Smooth muscle cell (in vitro differentiated cells): ENCODE results near the gene TPM2. TPM values are rescaled to one million over a fixed set of nuclear protein-coding genes. Genes with fewer than 3 reads are reported as not detected.
"Not testable (repeated sequence)": the region's sequence is repeated elsewhere in the genome, so short reads cannot be mapped to it uniquely, and the experiment has no call there.

Experiments used
- DNase-seq: peaks from one replicate; lab custom pipeline; 2025; ENCODE audit not compliant: unreplicated experiment; lab: John Stamatoyannopoulos, UW
- H2AFZ ChIP-seq: fragments of 200-600 bp; sonication (generic); 2 replicates; pipeline ENCODE4 v1.6.0; 2016; ENCODE audit warnings: antibody characterized with exemption, low read depth, mild to moderate bottlenecking
- H3F3A ChIP-seq: fragments of 200-600 bp; sonication (generic); 2 replicates; pipeline ENCODE4 v1.6.0; 2017; ENCODE audit warnings: antibody characterized with exemption, low read depth
- H3K27ac ChIP-seq: fragments of 200-600 bp; sonication (generic); 2 replicates; pipeline ENCODE4 v1.5.1; 2016; ENCODE audit warnings: low read depth, mild to moderate bottlenecking
- H3K27me3 ChIP-seq: fragments of 200-600 bp; sonication (generic); 2 replicates; pipeline ENCODE4 v1.6.1; 2016; ENCODE audit warnings: low read depth, mild to moderate bottlenecking
- H3K36me3 ChIP-seq: fragments of 200-600 bp; sonication (generic); 2 replicates; pipeline ENCODE4 v1.5.1; 2016; ENCODE audit warnings: low read depth
- H3K4me1 ChIP-seq: fragments of 200-600 bp; sonication (generic); 2 replicates; pipeline ENCODE4 v1.5.1; 2016; ENCODE audit warnings: low read depth
- H3K4me2 ChIP-seq: fragments of 200-600 bp; sonication (generic); 2 replicates; pipeline ENCODE4 v1.6.0; 2016; ENCODE audit warnings: mild to moderate bottlenecking
- H3K4me3 ChIP-seq: fragments of 200-600 bp; sonication (generic); 2 replicates; pipeline ENCODE4 v1.5.1; 2016; ENCODE audit warnings: mild to moderate bottlenecking
- H3K79me2 ChIP-seq: fragments of 200-600 bp; sonication (generic); 2 replicates; pipeline ENCODE4 v1.6.0; 2016; ENCODE audit warnings: low read depth, mild to moderate bottlenecking
- H3K9ac ChIP-seq: fragments of 200-600 bp; sonication (generic); 2 replicates; pipeline ENCODE4 v1.6.0; 2016; ENCODE audit warnings: low read depth
- H3K9me3 ChIP-seq: fragments of 200-600 bp; sonication (generic); replicated peaks from 2 replicates; pipeline ENCODE4 v1.5.1; 2016; ENCODE audit warnings: low read depth
- H4K20me1 ChIP-seq: fragments of 200-600 bp; sonication (generic); 2 replicates; pipeline ENCODE4 v1.6.0; 2016; ENCODE audit warnings: low read depth
- WGBS: methylation state at CpG from one replicate; pipeline ENCODE4 v1.1.7; 2016; ENCODE audit warnings: low lambda C conversion rate; 5-methylcytosine and 5-hydroxymethylcytosine counted together
- polyA plus RNA-seq: library from polyadenylated mRNA; unstranded; fragments of >200 nt; fragmentation: Nextera tagmentation; extraction: Ambion mirVana; gene quantifications from 2 replicates; pipeline ENCODE4 v1.2.1, GENCODE V29; 2016
- total RNA-seq: library from RNA; depleted of rRNA; stranded (reverse); fragments of >200 nt; gene quantifications from 2 replicates; pipeline ENCODE4 v1.2.3, GENCODE V29; 2014
- TF ChIP-seq, protein P1 (sequence below): fragments of 200-600 bp; sonication (generic); IDR thresholded peaks from 2 replicates; pipeline ENCODE4 v1.5.1; 2017; ENCODE audit warnings: borderline replicate concordance, mild to moderate bottlenecking, antibody characterized with exemption; ENCODE audit not compliant: insufficient read depth, poor library complexity, severe bottlenecking

Gene TPM2
- total and polyA plus RNA-seq, 2 experiments from 2014 or later = 925 to 2,131 TPM

DNA sequence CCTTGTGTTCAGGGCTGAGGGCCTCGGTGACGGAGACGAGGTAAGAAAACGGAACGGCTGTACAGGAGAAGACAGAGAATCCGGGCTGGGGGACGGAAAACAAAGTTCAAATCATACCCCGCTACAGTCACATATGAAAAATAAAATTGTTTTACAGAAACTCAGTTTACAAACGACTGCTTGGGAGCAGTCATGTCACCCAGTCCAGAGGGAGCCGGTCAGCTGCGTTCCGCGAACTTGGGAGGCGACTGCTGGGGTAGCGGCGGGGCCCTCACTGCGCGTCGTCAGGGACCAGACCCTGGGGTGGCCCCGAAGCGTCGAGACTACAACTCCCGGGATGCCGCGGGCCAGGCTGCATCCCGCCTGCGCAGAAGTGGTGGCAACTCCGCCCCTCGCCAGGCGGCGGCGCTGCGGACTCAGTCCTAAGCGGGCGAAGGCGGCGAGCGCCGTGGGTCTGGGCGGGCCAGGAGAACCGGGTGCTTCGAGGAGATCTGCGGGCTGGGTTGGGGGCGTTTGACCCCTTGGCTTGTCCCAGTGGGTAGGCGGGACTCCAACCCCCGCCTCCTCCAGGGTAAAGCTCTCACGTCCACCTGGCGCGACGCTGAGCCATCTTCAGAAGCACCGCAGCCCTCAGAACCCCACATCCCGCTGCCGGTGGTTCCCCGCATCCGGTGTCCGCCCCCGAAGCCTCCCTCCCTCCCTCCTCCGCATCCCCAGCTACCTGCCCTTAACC lies 43.0 kb downstream of the TPM2 start:
- Histone ChIP-seq H3K9me3 (no peaks in the 10 kb centered on the region), H4K20me1 (no peaks in the 10 kb centered on the region), H3K79me2 (no peaks in the 10 kb centered on the region), H3K4me1 (peaks cover 4% of the 10 kb centered on the region), H3K27ac (peak overlapping the region; percentile 81), H3F3A (no peaks in the 10 kb centered on the region), H3K9ac (peak overlapping the region; percentile 84), H3K4me3 (peak overlapping the region; percentile 88), H3K36me3 (no peaks in the 10 kb centered on the region), H3K27me3 (no peaks in the 10 kb centered on the region), H2AFZ (peak overlapping the region; percentile 100), H3K4me2 (peak overlapping the region; percentile 97)
- under 1% methylated on average over 48 of the region's 58 CpGs for WGBS
- TF ChIP-seq, protein P1, sequence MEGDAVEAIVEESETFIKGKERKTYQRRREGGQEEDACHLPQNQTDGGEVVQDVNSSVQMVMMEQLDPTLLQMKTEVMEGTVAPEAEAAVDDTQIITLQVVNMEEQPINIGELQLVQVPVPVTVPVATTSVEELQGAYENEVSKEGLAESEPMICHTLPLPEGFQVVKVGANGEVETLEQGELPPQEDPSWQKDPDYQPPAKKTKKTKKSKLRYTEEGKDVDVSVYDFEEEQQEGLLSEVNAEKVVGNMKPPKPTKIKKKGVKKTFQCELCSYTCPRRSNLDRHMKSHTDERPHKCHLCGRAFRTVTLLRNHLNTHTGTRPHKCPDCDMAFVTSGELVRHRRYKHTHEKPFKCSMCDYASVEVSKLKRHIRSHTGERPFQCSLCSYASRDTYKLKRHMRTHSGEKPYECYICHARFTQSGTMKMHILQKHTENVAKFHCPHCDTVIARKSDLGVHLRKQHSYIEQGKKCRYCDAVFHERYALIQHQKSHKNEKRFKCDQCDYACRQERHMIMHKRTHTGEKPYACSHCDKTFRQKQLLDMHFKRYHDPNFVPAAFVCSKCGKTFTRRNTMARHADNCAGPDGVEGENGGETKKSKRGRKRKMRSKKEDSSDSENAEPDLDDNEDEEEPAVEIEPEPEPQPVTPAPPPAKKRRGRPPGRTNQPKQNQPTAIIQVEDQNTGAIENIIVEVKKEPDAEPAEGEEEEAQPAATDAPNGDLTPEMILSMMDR = peak; percentile 77
- peak; percentile 85 for DNase-seq

DNA sequence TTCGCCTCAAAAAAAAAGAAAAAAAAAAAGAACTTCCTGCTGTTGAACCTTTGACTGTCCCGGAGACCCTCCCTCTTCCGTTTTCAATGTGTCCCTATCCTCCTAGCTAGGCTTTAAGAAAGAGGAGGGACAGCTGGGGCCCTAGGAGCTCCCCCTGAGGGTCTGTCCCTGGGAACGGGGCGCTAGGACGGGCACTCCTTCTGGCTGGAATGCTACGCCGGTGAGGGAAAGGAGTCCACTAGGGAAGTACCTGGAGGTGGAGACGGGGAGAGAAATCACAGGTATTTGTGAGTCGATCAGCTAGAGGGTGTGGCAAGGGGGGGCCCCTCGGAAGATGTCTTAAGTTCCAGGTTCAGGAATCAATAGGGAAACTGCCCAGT lies 43.6 kb downstream of the TPM2 start:
- Histone ChIP-seq H3K4me2 (peak overlapping the region; percentile 97), H3K36me3 (no peaks in the 10 kb centered on the region), H3K9me3 (no peaks in the 10 kb centered on the region), H3K9ac (peak overlapping the region; percentile 84), H2AFZ (peak overlapping the region; percentile 100), H3K27me3 (no peaks in the 10 kb centered on the region), H4K20me1 (no peaks in the 10 kb centered on the region), H3F3A (no peaks in the 10 kb centered on the region), H3K27ac (peak overlapping the region; percentile 81), H3K4me3 (peak overlapping the region; percentile 88), H3K4me1 (peaks cover 4% of the 10 kb centered on the region), H3K79me2 (no peaks in the 10 kb centered on the region)
- DNase-seq = peak; percentile 52
- TF ChIP-seq, protein P1 = peak; percentile 33
- WGBS = 3% methylated on average over 11 of the region's 11 CpGs

DNA sequence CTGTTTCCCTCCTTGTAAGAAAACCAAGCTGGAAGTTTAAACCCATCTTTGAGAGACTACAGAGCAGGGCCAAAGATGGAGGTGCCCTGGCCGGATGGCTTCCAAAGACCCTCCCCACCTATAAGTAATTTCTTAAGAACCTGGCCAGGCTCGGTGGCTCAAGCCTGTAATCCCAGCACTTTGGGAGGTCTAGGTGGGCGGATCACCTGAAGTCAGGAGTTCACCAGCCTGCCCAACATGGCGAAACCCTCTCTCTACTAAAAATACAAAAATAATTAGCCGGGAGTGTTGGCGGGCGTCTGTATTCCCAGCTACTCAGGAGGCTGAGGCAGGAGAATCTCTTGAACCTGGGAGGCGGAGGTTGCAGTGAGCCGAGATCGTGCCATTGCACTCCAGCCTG lies 44.0 kb downstream of the TPM2 start:
- H3K4me1 ChIP-seq, H3K27me3 ChIP-seq, DNase-seq, H3K79me2 ChIP-seq, H3K9me3 ChIP-seq, H3F3A ChIP-seq, H3K36me3 ChIP-seq, H4K20me1 ChIP-seq: not testable (repeated sequence)
- peak overlapping the region; percentile 88 for H3K4me3 ChIP-seq
- H3K9ac ChIP-seq = peak overlapping the region; percentile 84
- H3K4me2 ChIP-seq = peak overlapping the region; percentile 97
- 24% methylated on average over 10 of the region's 10 CpGs for WGBS
- H3K27ac ChIP-seq = peak overlapping the region; percentile 81
- H2AFZ ChIP-seq = peak overlapping the region; percentile 100

DNA sequence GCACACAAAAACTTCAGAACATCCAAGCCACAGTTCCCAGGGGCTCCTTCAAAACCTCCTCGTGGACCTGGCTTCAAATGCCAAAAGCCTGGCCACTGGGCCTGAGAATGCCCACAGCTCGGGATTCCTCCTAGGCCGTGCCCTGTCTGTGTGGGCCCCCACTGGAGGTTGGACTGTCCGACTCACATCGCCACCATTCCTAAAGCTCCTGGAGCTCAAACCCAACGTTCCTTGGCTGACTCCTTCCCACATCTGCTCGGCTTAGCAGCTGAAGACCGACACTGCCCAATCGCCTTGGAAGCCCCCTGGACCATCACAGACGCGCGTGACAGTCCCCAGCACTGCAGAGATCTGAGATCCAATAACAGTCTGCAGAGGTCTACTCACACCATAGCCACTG lies 46.7 kb downstream of the TPM2 start:
- WGBS = 88% methylated on average over 12 of the region's 12 CpGs

DNA sequence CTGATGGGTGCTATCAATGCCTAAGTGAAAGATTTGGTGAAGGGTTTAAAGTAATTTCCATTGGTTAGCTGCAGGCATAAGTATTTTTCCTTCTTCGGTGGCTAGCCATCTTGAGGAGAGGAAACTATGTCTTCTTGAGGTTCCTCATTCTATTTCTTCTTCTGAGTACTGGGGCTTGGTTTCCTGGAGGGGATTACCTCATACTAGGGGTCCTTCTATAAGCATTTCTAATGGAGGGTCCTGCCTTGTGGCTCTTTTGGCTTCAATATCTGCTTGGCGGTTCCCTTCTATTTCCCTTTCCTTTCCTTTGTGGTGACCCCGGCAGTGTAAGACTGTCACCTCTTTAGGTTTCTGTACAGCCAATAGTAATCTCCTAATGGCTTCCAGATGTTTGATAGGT lies 48.2 kb downstream of the TPM2 start:
- not testable (repeated sequence) for H2AFZ ChIP-seq, H3K79me2 ChIP-seq, DNase-seq, H3K27ac ChIP-seq, H3K4me2 ChIP-seq, H3K36me3 ChIP-seq, H3K27me3 ChIP-seq, H3K9me3 ChIP-seq, H3K4me1 ChIP-seq, H3K9ac ChIP-seq, H3F3A ChIP-seq, H4K20me1 ChIP-seq, H3K4me3 ChIP-seq
- WGBS = 100% methylated on average over 3 of the region's 3 CpGs

More for the DNA sequence above, 46.7 kb downstream of the TPM2 start:
- H3K27ac ChIP-seq = no peak overlapping the region
- H3K4me3 ChIP-seq = no peak overlapping the region
- DNase-seq = no peak
- TF ChIP-seq, protein P1 = no peak
- H4K20me1 ChIP-seq = no peaks in the 10 kb centered on the region
- no peak overlapping the region for H3K9ac ChIP-seq
- no peaks in the 10 kb centered on the region for H3K36me3 ChIP-seq
- no peaks in the 10 kb centered on the region for H3F3A ChIP-seq
- H3K27me3 ChIP-seq = no peaks in the 10 kb centered on the region
- peaks cover 4% of the 10 kb centered on the region for H3K4me1 ChIP-seq
- no peaks in the 10 kb centered on the region for H3K79me2 ChIP-seq
- H3K4me2 ChIP-seq = no peak overlapping the region
- H3K9me3 ChIP-seq = no peaks in the 10 kb centered on the region
- H2AFZ ChIP-seq = no peak overlapping the region

DNA sequence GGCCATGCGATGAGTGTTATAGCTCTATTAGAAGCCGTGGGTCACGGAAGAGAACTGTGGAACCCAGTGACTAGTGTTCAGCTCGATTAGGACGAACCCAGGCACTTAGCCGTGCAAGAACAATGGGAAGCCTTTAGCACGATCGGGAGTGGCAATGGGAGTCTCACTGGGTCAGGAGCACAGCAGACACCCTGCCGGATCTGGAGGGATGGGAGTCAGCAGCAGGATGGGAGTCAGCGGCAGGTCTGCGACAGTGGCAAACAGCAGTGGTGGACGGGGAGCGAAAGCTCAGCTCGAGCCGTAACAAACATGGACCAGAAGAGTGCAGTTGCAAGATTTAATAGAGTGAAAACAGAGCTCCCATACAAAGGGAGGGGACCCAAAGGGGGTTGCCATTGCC lies 49.3 kb downstream of the TPM2 start:
- 97% methylated on average over 15 of the region's 15 CpGs for WGBS
- not testable (repeated sequence) for H3K27ac ChIP-seq, H3K4me2 ChIP-seq, DNase-seq, H3K36me3 ChIP-seq, H3K9ac ChIP-seq, H4K20me1 ChIP-seq, H3K4me1 ChIP-seq, H3K4me3 ChIP-seq, H3K79me2 ChIP-seq, H3F3A ChIP-seq, H2AFZ ChIP-seq, H3K9me3 ChIP-seq, H3K27me3 ChIP-seq
